Panc1 (cell line): ENCODE measurements around the gene MXRA5.

Source experiments
- POLR2AphosphoS5 ChIP-seq: IDR thresholded peaks from 2 replicates; pipeline ENCODE4 v1.6.1; 2012; ENCODE audit warnings: mild to moderate bottlenecking, low read depth, low read length, moderate library complexity
- SIN3A ChIP-seq: IDR thresholded peaks from 2 replicates; pipeline ENCODE4 v1.6.1; 2012; ENCODE audit warnings: low read depth, mild to moderate bottlenecking, low read length, moderate library complexity, borderline replicate concordance; ENCODE audit not compliant: insufficient read depth
- TF ChIP-seq, protein P1 (sequence below), 2 experiments: IDR thresholded peaks; 2 replicates each; pipeline ENCODE4 v1.6.1; 2011 to 2012; ENCODE audit warnings: low read depth in 2 of 2, control low read depth in 1 of 2, low read length in 1 of 2, mild to moderate bottlenecking in 1 of 2, moderate library complexity in 1 of 2; ENCODE audit not compliant: insufficient read depth in 1 of 2
- TF ChIP-seq, protein P2 (sequence below): fragments of 450-650 bp; IDR thresholded peaks from 2 replicates; pipeline ENCODE4 v1.5.1; 2017; ENCODE audit warnings: mild to moderate bottlenecking

- TF ChIP-seq POLR2AphosphoS5 = no peak
- TF ChIP-seq, protein P1, sequence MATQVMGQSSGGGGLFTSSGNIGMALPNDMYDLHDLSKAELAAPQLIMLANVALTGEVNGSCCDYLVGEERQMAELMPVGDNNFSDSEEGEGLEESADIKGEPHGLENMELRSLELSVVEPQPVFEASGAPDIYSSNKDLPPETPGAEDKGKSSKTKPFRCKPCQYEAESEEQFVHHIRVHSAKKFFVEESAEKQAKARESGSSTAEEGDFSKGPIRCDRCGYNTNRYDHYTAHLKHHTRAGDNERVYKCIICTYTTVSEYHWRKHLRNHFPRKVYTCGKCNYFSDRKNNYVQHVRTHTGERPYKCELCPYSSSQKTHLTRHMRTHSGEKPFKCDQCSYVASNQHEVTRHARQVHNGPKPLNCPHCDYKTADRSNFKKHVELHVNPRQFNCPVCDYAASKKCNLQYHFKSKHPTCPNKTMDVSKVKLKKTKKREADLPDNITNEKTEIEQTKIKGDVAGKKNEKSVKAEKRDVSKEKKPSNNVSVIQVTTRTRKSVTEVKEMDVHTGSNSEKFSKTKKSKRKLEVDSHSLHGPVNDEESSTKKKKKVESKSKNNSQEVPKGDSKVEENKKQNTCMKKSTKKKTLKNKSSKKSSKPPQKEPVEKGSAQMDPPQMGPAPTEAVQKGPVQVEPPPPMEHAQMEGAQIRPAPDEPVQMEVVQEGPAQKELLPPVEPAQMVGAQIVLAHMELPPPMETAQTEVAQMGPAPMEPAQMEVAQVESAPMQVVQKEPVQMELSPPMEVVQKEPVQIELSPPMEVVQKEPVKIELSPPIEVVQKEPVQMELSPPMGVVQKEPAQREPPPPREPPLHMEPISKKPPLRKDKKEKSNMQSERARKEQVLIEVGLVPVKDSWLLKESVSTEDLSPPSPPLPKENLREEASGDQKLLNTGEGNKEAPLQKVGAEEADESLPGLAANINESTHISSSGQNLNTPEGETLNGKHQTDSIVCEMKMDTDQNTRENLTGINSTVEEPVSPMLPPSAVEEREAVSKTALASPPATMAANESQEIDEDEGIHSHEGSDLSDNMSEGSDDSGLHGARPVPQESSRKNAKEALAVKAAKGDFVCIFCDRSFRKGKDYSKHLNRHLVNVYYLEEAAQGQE (IDR thresholded peaks at IDR 0.05; ENCODE audit: insufficient read depth in 1 of 2, low read depth in 2 of 2, low read length in 1 of 2) = no peak
- TF ChIP-seq, protein P2, sequence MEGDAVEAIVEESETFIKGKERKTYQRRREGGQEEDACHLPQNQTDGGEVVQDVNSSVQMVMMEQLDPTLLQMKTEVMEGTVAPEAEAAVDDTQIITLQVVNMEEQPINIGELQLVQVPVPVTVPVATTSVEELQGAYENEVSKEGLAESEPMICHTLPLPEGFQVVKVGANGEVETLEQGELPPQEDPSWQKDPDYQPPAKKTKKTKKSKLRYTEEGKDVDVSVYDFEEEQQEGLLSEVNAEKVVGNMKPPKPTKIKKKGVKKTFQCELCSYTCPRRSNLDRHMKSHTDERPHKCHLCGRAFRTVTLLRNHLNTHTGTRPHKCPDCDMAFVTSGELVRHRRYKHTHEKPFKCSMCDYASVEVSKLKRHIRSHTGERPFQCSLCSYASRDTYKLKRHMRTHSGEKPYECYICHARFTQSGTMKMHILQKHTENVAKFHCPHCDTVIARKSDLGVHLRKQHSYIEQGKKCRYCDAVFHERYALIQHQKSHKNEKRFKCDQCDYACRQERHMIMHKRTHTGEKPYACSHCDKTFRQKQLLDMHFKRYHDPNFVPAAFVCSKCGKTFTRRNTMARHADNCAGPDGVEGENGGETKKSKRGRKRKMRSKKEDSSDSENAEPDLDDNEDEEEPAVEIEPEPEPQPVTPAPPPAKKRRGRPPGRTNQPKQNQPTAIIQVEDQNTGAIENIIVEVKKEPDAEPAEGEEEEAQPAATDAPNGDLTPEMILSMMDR = no peak
- TF ChIP-seq SIN3A = no peak
These were observed 24.7 kb upstream of the MXRA5 start for GRCh38 chrX:3371163-3371562.
